HG03520 (cell line): ENCODE measurements around the gene SORCS2.

Experiments
- ATAC-seq: cut with Tn5 transposase; IDR thresholded peaks from one replicate; pipeline ENCODE4 v1.9.1; 2021; ENCODE audit warnings: mild to moderate bottlenecking, moderate library complexity; ENCODE audit not compliant: unreplicated experiment

Gene SORCS2

DNA sequence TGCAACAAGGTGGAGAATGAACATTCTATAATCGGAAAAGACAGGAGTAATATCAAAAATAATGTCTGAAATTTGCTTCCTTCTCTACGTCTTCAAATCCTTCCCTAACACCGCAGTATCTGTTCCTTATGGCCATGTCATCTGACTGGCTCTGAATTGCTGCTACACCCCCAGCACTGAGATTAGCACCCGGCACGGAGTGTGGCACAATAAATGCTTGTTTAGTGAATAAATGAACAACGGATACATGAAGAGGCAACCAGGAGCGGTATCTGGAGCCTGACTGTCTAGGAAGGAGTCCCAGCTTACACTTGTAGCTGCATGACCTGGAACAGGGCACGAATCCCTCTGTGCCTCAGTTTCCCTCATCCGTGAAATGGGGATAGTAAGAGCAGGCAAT is 583.1 kb downstream of the SORCS2 start:
- no peak for ATAC-seq

DNA sequence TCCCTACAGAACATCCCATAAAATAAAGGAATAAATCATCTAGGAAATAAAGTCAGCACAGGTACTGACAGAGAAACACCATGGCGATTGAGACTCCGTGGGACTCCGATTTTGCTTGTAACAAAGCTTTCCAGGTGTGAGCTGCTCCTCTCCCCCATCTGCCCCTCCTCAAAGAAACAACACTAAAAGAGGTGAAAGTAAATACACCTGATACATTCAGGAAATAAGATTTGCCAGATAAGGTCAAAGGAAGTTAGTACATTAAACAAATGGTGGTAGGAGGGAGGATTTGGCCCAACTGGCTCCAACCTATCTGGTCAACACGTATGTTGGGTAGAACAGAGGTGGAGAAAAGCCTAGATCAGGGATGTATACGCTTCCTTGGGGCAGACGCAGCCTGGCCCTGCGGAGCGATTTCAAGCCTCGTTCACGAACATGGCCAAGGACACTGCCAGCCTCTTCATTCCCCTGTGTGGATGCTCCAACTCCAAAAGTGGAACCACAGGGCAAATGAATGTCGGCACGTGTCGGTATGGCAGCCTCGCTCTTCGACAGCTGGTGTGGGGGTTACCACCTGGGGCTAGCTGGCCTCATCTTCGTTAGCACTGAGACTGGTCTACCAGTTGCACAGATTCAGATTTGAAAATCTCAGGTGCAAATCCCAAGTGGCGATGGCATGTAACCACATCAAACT is 584.8 kb downstream of the SORCS2 start:
- no peak for ATAC-seq

DNA sequence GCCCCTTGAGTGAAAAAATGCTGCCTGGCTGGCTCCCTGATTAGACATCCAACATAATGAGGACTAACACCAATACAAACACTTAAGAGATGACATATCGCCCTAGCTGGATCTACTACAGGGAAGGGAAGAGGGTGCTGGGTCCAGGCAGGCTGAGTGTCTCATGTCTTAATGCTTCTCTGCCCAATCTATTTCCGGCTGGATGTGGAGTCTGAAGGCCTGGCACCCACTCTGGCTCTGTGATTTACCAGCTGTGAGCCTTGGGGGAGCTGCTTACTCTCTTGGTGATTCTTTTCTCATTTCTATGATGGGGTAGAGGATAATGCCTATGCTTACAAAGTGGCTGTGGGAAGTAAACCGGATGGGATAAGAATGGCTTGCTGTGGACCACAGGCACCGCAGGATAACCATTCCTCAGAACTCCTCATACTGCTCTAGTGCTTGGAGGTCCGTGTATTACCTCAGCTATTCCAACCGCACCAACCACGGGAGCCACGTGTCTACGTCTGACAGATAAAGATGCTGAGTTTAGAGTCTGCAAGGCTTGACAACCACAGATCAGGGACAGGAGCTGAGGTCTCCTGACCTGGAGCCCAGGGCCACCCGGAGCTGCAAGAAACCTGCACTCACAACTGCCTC is 585.7 kb downstream of the SORCS2 start:
- ATAC-seq: no peak

DNA sequence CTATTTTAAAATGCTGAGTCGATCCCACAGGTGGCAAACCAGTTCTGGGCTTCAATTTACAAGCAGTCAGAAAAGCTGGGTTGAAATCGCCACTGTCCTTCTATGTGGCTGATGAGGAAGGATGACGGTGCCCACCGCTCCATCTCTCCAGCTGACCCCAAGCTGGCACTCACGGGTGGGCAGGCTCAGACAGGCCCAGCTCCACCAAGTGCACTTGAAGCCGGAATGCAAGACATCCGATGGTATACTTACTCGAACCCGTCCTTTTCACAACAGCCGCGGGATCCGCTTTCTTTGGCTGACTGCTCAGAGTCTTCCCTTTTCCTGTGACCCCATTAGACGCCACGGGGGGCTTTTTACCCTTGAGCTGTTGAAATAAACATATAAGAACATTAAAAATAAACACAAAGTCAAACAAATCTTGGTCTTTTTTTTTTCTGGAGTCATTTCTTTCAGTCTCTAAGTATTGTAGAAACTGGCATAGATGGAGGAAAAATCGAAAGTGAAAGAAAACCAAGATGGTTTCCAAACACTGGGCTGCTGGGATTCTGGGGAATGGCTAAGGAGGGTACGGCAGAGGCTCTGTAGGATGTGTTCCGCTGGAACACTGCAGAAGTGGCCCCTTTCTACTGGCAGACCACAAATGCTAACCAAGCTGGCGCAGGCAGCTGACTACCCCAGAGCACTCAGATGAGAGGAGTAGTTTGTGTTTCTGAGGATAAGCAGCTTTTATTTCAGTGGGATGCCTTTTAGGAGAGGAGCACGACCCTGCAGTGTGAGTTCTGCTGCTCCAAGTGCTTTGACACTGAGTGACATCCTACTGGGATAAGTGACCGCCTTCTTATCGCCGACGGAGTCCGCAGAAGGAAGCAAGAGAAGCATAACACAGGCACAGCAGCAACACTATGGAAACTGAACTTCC is 586.4 kb downstream of the SORCS2 start:
- no peak for ATAC-seq

DNA sequence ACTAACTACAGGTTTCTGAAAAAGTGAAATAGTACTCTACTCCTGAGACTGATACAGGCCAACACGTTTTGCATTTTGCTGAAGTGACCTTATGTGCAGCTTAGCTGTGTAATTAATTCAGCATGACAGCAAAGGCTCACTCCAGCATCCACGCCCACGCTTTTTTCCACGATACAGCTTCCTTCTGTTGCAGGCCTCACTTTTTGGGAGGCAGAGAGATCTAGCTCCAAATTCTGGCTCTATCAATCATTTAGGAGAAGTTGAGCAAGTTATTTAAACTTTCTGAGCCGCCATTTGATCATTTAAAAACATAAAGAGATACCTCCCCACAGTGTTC is 587.1 kb downstream of the SORCS2 start:
- no peak for ATAC-seq

DNA sequence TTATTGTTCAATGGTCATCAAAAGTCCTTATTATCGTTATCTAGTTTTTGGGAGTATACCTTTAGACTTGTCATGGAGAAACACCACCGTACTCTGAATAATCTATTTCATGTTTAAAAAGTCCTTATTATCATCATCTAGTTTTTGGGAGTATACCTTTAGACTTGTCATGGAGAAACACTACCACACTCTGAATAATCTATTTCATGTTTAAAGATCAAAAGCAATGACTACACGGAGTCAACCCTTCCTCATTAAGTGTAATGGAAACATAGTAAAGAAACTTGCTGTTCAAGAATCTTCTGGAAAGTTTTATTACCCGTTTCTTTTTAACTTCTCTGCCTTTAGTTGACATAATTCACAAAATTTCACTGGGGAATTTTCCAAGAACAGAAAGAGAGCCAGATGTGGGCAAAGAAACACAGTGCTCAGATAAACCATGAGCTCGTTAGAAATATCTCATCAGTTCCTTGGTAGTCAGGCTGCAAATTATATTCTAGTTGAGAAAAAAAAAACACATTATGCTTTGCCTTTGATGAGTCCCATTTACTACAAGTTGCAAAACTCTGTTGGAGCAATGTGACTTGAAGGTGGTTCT is 588.5 kb downstream of the SORCS2 start:
- no peak for ATAC-seq

DNA sequence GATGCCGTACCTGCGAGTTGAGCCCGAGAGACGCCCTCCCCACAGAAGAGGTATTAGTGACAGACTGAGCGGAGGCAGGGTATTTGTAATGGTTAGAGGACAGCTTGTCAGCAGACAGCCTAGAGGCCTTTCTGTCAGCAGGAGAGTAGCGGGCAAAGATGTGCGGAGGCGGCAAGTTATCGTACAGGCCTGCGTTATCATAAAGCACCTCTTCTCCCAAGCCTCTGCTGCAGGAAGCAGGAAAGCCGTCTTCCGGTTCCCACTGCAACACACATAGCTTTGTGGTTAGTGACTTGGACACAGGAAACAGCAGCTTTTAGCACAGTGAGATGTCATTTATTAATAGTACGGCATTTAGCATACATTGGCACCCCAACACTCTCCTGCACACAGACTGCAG is 589.0 kb downstream of the SORCS2 start:
- no peak for ATAC-seq

DNA sequence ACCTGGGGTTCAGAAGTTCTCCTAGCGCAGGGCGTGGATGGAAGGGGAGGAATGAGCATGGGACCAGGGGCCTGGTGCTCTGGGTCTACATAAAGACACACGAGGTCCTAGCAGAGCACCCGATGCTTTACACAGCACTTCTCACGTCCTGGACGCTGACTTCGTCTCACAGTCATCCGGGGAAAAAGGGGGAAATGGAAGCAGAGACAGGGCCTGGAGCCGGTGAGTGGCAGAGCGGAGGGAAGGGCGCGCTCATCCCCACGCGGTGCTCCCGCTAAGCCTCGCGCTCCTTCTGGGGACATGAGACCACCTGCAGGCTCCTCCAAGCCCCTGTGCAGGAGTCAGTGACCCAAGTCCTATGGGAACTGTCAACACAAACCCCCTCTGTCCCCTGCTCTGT is 589.7 kb downstream of the SORCS2 start:
- no peak for ATAC-seq

DNA sequence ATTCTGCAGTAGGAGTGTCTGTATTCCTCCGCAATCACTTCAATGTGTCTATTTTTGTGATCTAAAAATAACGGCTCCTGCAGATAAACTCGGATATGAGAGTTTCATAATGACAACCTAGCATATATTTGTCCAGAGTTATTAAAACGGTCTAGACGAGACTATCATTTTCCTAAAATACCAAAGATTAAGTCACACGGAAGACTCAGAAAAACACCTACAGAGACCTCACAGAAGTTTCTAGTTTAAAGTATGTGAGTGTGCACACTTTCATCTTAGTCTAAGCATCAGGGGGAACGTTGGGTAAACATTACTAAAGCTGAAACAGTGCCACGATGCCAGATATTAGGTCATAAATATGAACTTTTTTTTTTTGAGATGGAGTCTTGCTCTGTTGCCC is 590.4 kb downstream of the SORCS2 start:
- no peak for ATAC-seq

DNA sequence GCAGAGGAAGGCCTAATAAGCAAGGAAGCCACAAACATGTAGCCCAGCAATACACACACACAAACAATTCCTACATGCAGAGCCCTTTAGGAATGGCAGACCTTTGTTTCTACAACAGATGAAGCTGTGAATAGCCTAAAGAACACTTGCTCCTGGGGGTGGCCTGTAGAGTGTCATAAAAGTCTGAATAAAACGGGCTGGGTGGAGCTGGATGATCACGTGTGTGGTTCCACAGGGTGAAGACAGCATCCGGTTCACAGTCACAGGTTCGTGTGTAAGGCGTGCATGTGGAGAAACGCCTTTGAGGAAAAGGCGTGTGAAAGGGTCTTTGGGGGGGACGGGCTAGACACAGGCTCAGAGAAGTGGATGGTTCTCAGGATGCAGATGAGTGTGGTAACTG is 591.2 kb downstream of the SORCS2 start:
- no peak for ATAC-seq

DNA sequence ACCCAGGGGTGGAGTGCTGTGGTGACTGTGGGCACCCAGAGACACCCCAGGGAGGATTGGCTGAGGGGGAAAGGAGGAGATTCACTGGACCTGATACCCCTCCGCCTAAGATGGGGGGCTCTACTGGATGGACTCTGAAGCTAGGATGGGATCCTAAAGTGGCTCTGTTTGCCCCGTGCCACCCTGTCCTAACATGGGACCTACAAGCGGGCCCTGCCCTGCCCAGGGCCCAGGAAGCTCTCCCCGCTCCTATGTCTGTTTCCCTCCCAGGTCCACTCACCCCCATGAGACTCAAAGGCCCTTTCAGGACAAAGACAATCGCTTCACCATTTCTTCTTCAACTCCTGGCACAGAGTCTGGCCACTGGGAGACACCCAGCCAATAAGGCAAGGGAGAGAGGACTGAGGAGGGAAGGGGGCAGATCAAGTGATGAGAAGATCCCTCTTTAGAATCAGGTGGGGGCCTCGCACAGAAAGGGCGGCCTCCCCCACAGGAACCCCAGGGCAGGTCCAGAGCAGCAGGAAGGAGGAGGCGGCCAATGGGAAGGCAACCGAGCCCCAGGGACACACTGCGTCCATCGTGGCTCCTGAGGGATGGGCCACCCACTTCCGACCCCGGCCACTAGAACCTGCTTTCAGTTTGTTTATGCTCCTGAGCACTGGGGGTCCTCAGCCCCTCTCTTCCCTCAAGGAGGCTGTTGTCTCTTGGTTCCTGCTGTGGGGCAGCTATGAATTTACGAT is 592.0 kb downstream of the SORCS2 start:
- ATAC-seq: no peak

DNA sequence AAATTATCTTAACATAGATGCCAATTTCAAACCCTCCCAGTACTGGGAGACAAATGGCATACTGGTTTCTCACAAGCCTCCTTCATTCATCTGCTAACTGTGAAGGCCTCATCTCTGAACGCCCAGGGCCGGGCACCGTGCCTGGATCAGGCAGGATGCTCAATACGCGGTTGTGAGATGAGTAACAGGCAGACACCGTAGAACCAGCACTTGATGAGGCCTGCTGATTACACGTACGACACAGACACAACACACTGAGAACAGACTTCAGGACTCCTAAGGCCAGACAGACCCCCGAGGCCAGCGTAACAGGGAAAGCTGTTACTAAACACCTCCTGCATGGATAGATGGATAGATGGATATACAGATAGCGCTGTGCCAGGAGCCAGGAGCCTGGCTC is 592.7 kb downstream of the SORCS2 start:
- ATAC-seq: no peak

DNA sequence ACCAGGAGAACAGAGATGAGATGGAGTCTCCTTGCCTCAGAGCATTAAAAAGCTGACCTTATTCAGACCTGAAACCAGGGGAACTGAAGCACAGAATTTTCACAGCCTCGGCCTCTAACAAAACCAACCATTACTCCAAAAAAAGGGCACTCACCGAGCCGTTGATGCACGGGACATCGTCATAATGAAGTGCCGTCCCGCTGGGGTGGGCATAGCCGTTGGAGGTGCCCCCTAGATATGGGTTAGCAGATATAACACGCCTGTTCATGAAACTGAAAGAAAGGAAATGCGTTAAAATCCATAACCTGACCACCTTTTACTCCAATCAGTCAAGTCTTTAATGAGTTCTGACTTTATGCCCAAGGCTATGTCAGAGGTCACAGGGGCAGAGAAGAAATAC is 593.7 kb downstream of the SORCS2 start:
- ATAC-seq: no peak

DNA sequence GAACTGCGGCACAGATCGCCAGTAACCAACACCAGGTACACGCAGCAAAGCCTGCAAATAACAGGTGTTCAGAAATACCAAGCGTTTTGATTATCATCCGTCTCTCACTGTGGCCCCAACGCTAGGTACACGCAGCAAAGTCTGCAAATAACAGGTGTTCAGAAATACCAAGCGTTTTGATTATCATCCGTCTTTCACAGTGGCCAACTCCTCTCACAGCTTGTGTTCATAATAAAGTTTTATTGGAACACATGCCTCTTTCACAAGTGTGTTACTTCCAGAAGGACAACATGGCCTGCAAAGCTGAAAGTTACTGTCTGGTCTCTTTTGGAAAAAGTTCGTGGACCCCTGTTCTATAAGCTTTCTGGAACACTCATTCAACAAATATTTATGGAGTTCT is 594.2 kb downstream of the SORCS2 start:
- no peak for ATAC-seq

DNA sequence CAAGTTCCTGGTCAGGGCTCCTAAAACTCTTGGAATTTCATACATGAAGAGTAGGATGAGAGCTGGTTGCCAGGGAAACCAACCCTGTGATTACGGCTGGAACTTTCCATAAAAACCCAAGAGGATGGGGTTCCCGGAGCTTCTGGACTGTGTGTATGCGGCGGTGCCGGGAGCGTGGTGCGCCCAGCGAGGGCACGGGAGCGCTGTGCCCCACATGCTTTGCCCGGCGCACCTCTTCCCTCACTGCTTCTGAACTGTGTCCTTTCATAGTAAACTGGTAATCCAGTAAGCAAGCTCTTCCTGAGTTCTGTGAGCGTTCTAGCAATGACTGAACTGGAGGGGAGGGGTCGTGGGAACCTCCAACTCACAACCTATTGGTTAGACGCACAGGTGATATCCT is 594.7 kb downstream of the SORCS2 start:
- no peak for ATAC-seq

DNA sequence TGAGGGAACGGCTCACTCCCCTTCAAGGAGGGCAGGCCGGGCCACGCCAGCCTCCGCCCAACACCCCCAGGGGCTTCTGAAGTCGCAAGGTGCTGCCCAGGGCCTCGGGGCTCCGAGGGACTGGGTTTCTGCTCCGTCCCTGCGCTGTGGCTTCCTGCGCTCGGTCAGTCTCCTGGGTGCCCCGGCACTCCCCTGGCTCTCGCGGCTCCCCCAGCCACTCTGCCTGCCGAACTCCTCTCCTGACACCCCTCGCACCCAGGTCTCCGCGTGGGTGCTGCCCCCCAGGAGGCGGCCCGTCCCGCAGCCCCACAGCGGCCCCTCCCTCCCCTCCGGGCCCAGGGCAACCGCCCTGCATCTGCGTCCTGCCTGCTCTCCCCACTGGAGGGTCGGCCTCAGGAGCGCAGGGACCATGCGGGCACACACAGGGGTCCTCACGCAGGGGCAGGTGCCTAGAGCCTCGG is 595.4 kb downstream of the SORCS2 start:
- ATAC-seq: no peak

DNA sequence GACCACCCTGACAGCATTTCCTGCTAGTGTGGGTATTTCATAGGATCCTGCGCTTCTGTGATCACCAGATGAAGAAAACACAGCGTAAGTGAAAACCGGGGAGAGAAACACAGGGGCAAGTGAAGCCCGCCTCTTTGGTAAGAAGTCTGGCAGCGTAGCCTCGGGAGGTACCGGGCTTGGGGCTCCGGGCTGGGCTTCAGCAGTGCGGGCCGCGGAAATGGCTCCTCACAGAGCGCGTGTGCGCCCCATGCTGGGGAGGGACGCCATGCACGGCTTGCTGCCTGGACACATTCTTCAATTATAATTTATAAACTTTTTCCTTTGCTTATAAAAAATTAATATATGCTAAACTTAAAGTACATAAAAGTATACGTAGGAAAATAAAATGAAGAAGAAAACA is 595.9 kb downstream of the SORCS2 start:
- ATAC-seq: no peak

DNA sequence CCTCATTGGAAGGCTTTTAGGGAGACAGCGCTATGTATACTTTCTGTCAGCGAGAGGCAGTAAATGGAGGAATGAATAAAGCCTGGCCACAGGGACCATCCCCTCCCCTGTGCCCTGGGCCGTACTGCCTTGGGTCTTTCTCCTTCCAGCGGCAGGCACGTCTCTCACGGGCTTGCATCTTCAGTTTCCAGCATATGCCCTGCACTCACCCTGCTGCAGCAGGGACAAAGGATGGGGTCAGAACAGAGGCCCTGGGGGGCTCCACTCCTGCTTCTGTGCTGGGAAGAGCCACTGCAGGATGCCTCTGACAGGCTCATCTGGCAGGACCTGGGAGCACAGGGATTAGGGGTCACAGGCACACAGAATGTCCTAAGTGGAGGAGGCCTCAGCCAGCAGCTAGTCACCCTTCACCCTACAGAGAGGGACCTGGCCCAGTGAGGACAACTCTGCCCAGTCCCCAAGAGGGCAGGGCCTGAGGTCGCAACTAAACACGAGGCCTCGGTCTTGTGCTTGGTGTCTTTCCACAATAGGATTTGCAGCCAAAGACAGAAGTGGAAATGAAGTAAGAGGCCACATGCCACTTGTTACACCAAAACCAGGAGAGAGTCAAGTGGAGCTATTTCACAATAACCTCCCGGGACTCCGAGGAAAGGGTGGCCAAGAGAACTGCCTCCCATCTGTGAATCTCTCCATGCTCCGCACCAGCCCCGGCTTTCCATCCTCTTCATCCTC is 596.5 kb downstream of the SORCS2 start:
- ATAC-seq: no peak

DNA sequence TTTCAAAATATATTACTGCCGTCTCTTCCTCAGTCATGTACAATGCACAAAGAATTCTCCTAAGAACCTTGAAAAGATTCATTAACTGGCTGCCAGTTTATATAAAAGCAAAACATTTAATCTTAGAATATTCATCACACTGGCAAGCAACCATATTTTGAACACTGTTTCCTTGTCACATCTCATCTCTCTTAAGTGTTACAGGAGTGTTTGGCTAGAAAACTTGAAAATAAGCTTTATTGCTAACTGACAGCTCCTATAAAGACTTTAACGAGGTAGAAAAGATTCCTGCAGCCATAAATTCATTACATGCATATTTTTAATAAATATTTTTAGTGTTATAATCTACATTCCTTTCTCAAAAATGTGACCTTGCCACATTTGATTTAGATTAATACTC is 597.7 kb downstream of the SORCS2 start:
- ATAC-seq: no peak

DNA sequence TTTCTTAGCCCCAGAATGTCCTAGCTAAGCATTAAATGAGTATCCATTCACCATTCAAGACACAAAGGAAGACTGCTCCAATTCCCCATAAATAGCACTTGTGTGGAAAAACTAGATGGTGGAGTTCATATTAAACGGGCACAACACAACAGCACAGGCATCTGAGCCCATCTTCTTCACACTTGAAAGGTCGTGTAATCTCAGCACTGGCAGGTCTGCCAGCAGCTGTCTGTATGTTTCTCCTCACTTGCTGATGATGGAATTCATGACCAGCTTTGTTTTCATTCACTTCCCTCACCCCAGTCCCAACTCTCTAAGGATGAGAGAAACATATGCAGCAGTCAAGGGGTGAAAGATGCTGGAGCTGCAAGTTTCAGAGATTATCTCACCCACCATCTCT is 598.7 kb downstream of the SORCS2 start:
- ATAC-seq: no peak
